ENCODE results near the gene ARFGAP3. TPM values are rescaled to one million over a fixed set of nuclear protein-coding genes. Genes with fewer than 3 reads are reported as not detected.

The ARFGAP3 gene
- total RNA-seq, 4 donors from 2014 or later = 40.6 to 67.9 (median 49.1) TPM

GRCh38 chr22:42813501-42813900, 43.6 kb downstream of the ARFGAP3 start:
- H3K36me3 ChIP-seq = peaks cover 0 to 76% of the 10 kb centered on the region in 2 donors
- H3K4me3 ChIP-seq = no peak overlapping the region
- H3K27me3 ChIP-seq = no peaks in the 10 kb centered on the region
- peaks cover 0 to 21% (median 5%) of the 10 kb centered on the region in 3 donors for H3K4me1 ChIP-seq
- no peaks in the 10 kb centered on the region for H3K9me3 ChIP-seq
- H3K27ac ChIP-seq = no peak overlapping the region
- TF ChIP-seq EP300 (IDR thresholded peaks at IDR 0.05) (no peak), CTCF (IDR thresholded peaks at IDR 0.05) (no peak), POLR2A (IDR thresholded peaks at IDR 0.05) (no peak), POLR2AphosphoS5 (IDR thresholded peaks at IDR 0.05) (no peak)
- 66 to 88% methylated on average over 3 to 6 of the region's 7 CpGs for WGBS, 2 donors (ENCODE audit: low coverage in 1 of 2)
- no peak for ATAC-seq

GRCh38 chr22:42811459-42811858, 45.6 kb downstream of the ARFGAP3 start:
- no peak for TF ChIP-seq POLR2A (IDR thresholded peaks at IDR 0.05)
- TF ChIP-seq POLR2AphosphoS5 (IDR thresholded peaks at IDR 0.05) = no peak
- no peak for TF ChIP-seq CTCF (IDR thresholded peaks at IDR 0.05)
- TF ChIP-seq EP300 (IDR thresholded peaks at IDR 0.05) = no peak
- peaks cover 0 to 91% of the 10 kb centered on the region in 2 donors for H3K36me3 ChIP-seq

DNA sequence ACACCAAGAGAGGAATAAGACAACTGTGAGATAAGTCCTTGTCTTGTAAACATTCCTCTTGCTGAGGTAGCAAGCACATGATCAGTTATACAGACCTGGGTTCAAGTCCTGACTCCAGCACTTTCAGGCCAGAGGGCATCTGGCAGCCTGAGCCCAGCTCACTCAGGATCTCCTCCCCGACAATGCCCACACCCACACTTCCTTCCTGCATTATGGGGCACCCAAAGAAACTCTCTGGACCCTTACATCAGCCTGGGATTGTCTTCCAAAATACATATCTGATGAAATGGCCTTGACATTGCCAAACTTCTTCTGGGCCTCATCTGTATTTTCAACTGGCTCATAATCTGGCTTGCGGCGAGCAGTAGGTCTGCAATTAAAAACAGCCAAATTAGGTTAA, 48.6 kb downstream of the ARFGAP3 start:
- H3K4me3 ChIP-seq = no peak overlapping the region
- ATAC-seq = no peak
- H3K27me3 ChIP-seq = no peaks in the 10 kb centered on the region
- H3K9me3 ChIP-seq = no peaks in the 10 kb centered on the region
- peaks cover 0 to 21% (median 8%) of the 10 kb centered on the region in 3 donors for H3K4me1 ChIP-seq
- H3K36me3 ChIP-seq = peaks cover 0 to 96% of the 10 kb centered on the region in 2 donors
- TF ChIP-seq EP300 (IDR thresholded peaks at IDR 0.05) = no peak
- no peak for TF ChIP-seq CTCF (IDR thresholded peaks at IDR 0.05)
- no peak for TF ChIP-seq POLR2AphosphoS5 (IDR thresholded peaks at IDR 0.05)
- TF ChIP-seq POLR2A (IDR thresholded peaks at IDR 0.05) = no peak
- H3K27ac ChIP-seq = no peak overlapping the region
- 74 to 89% methylated on average over 3 of the region's 3 CpGs for WGBS, 2 donors (ENCODE audit: low coverage in 1 of 2)

More at GRCh38 chr22:42811459-42811858, 45.6 kb downstream of the ARFGAP3 start:
- H3K27me3 ChIP-seq = no peaks in the 10 kb centered on the region
- H3K9me3 ChIP-seq = no peaks in the 10 kb centered on the region
- no peak for ATAC-seq
- H3K4me3 ChIP-seq = no peak overlapping the region
- H3K4me1 ChIP-seq = peaks cover 0 to 17% (median 5%) of the 10 kb centered on the region in 3 donors
- H3K27ac ChIP-seq = no peak overlapping the region
- WGBS, 2 donors (ENCODE audit: low coverage in 1 of 2) = 81% methylated on average over 2 of the region's 2 CpGs; no CpG with 5 or more reads in 1 of the 2 donors

DNA sequence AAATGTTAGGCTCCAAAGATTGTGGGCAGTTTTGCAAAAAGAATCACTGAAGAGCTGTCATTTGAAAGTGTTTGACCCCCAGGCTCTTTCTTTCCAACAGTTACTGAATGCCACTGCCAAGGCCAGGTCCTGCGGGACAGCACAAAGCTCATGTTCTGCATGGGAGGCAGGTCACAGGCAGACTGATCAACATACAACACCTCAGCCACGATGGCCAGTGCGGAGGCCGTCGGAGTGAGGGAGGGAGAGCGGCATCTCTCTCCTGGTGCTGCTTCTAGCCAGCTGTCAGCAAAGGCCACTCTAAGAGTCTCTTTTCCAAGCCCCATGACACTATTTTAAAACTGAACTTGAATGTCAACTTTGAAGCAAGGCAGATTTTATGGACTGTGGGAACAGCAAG, 49.9 kb downstream of the ARFGAP3 start:
- 85% methylated on average over 4 of the region's 6 CpGs; no CpG with 5 or more reads in 1 of the 2 donors for WGBS, 2 donors (ENCODE audit: low coverage in 1 of 2)
- TF ChIP-seq EP300 (IDR thresholded peaks at IDR 0.05) = no peak
- no peak for TF ChIP-seq CTCF (IDR thresholded peaks at IDR 0.05)
- ATAC-seq = no peak
- H3K4me1 ChIP-seq = peaks cover 0 to 19% (median 8%) of the 10 kb centered on the region in 3 donors
- H3K4me3 ChIP-seq = no peak overlapping the region
- peaks cover 0 to 96% of the 10 kb centered on the region in 2 donors for H3K36me3 ChIP-seq
- H3K9me3 ChIP-seq = no peaks in the 10 kb centered on the region
- H3K27ac ChIP-seq = no peak overlapping the region
- H3K27me3 ChIP-seq = no peaks in the 10 kb centered on the region

- H3K4me3 ChIP-seq = no peak overlapping the region
- no peaks in the 10 kb centered on the region for H3K27me3 ChIP-seq
- no peak for ATAC-seq
- no peaks in the 10 kb centered on the region for H3K9me3 ChIP-seq
- peaks cover 0 to 98% of the 10 kb centered on the region in 2 donors for H3K36me3 ChIP-seq
- TF ChIP-seq CTCF (IDR thresholded peaks at IDR 0.05) (no peak), POLR2AphosphoS5 (IDR thresholded peaks at IDR 0.05) (no peak), EP300 (IDR thresholded peaks at IDR 0.05) (no peak), POLR2A (IDR thresholded peaks at IDR 0.05) (no peak)
- peak overlapping the region in 3 of 4 donors; percentile 75 to 83 (median 77) for H3K27ac ChIP-seq
- WGBS, 2 donors (ENCODE audit: low coverage in 1 of 2) = 100% methylated on average over 1 to 4 of the region's 15 CpGs
- H3K4me1 ChIP-seq = peaks cover 0 to 19% (median 8%) of the 10 kb centered on the region in 3 donors
These were observed 50.9 kb downstream of the ARFGAP3 start for GRCh38 chr22:42805998-42806830.

Data from gastroesophageal sphincter (tissue), 4 donors.